ENCODE measurements around the gene TTC23. TPM values are rescaled to one million over a fixed set of nuclear protein-coding genes. Genes with fewer than 3 reads are reported as not detected.
A peak's percentile ranks its signal among the peaks of the same experiment; 100 is the strongest.
"Not testable (repeated sequence)": the region's sequence is repeated elsewhere in the genome, so short reads cannot be mapped to it uniquely, and the experiment has no call there.

The TTC23 gene
- total RNA-seq, 1 donor from 2014 or later, result 25.0 TPM

GRCh38 chr15:99113547-99114271, 135.7 kb downstream of the TTC23 start:
- H3K4me1 Mint-ChIP-seq (ENCODE audit: low read depth), result peaks cover 27% of the 10 kb centered on the region
- DNase-seq (ENCODE audit: low spot score), result peak; percentile 62
- H3K27ac Mint-ChIP-seq (ENCODE audit: unreplicated experiment), result no peak overlapping the region
- H3K9me3 Mint-ChIP-seq (ENCODE audit: low read depth), result no peaks in the 10 kb centered on the region
- no peak overlapping the region for H3K4me3 Mint-ChIP-seq (ENCODE audit: unreplicated experiment)
- peaks cover 25% of the 10 kb centered on the region for H3K36me3 Mint-ChIP-seq (ENCODE audit: low read depth)
- TF ChIP-seq CTCF (IDR thresholded peaks at IDR 0.05), result no peak
- H3K27me3 Mint-ChIP-seq (ENCODE audit: low read depth), result no peaks in the 10 kb centered on the region

DNA sequence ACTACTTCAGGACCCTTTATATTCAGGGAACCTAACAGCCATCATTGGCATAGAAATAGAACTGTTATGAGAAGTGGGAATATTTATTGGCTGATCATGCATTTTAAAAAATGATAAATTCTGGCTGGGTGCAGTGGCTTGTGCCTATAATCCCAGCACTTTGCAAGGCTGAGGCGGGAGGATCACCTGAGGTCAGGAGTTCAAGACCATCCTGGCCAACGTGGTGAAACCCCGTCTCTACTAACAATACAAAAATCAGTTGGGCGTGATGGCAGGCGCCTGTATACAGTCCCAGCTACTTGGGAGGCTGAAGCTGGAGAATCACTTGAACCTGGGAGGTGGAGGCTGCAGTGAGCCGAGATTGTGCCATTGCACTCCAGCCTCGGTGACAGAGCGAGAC, 137.7 kb downstream of the TTC23 start:
- not testable (repeated sequence) for H3K4me3 Mint-ChIP-seq (ENCODE audit: unreplicated experiment); H3K9me3 Mint-ChIP-seq (ENCODE audit: low read depth); H3K27ac Mint-ChIP-seq (ENCODE audit: unreplicated experiment); H3K27me3 Mint-ChIP-seq (ENCODE audit: low read depth)
- H3K36me3 Mint-ChIP-seq (ENCODE audit: low read depth), result peaks cover 13% of the 10 kb centered on the region
- peak; percentile 38 for DNase-seq (ENCODE audit: low spot score)
- peaks cover 33% of the 10 kb centered on the region for H3K4me1 Mint-ChIP-seq (ENCODE audit: low read depth)

- peak overlapping the region; percentile 71 for H3K27ac Mint-ChIP-seq (ENCODE audit: unreplicated experiment)
- peak; percentile 26 for DNase-seq (ENCODE audit: low spot score)
- TF ChIP-seq CTCF (IDR thresholded peaks at IDR 0.05), result peak; percentile 22
- H3K4me1 Mint-ChIP-seq (ENCODE audit: low read depth), result peaks cover 39% of the 10 kb centered on the region
- H3K27me3 Mint-ChIP-seq (ENCODE audit: low read depth), result no peaks in the 10 kb centered on the region
- no peaks in the 10 kb centered on the region for H3K9me3 Mint-ChIP-seq (ENCODE audit: low read depth)
- peaks cover 11% of the 10 kb centered on the region for H3K36me3 Mint-ChIP-seq (ENCODE audit: low read depth)
- no peak overlapping the region for H3K4me3 Mint-ChIP-seq (ENCODE audit: unreplicated experiment)
Observed at GRCh38 chr15:99110581-99111320, 138.6 kb downstream of the TTC23 start.

GRCh38 chr15:99110093-99110492, 139.3 kb downstream of the TTC23 start:
- H3K27ac Mint-ChIP-seq (ENCODE audit: unreplicated experiment), result peak overlapping the region; percentile 86
- no peak for TF ChIP-seq CTCF (IDR thresholded peaks at IDR 0.05)
- no peaks in the 10 kb centered on the region for H3K27me3 Mint-ChIP-seq (ENCODE audit: low read depth)
- peak; percentile 39 for DNase-seq (ENCODE audit: low spot score)
- no peaks in the 10 kb centered on the region for H3K9me3 Mint-ChIP-seq (ENCODE audit: low read depth)
- peaks cover 11% of the 10 kb centered on the region for H3K36me3 Mint-ChIP-seq (ENCODE audit: low read depth)
- peaks cover 39% of the 10 kb centered on the region for H3K4me1 Mint-ChIP-seq (ENCODE audit: low read depth)
- H3K4me3 Mint-ChIP-seq (ENCODE audit: unreplicated experiment), result peak overlapping the region; percentile 53

GRCh38 chr15:99109555-99110021, 139.8 kb downstream of the TTC23 start:
- TF ChIP-seq CTCF (IDR thresholded peaks at IDR 0.05), result no peak
- H3K4me3 Mint-ChIP-seq (ENCODE audit: unreplicated experiment), result peak overlapping the region; percentile 53
- DNase-seq (ENCODE audit: low spot score), result peak; percentile 44
- H3K27me3 Mint-ChIP-seq (ENCODE audit: low read depth), result no peaks in the 10 kb centered on the region
- H3K4me1 Mint-ChIP-seq (ENCODE audit: low read depth), result peaks cover 39% of the 10 kb centered on the region
- H3K27ac Mint-ChIP-seq (ENCODE audit: unreplicated experiment), result peak overlapping the region; percentile 86
- peaks cover 7% of the 10 kb centered on the region for H3K36me3 Mint-ChIP-seq (ENCODE audit: low read depth)
- H3K9me3 Mint-ChIP-seq (ENCODE audit: low read depth), result no peaks in the 10 kb centered on the region

Measured in chondrocyte (in vitro differentiated cells).